ENCODE data around the gene CHIT1. TPM values are rescaled to one million over a fixed set of nuclear protein-coding genes. Genes with fewer than 3 reads are reported as not detected.

Gene CHIT1
- 1 to 10 TPM in 1 of 4 donors, under 1 TPM in 1, not detected in 2; 0.67 to 4.1 TPM for total RNA-seq

- TF ChIP-seq CTCF (IDR thresholded peaks at IDR 0.05) (no peak), POLR2A (IDR thresholded peaks at IDR 0.05) (no peak)
- no peaks in the 10 kb centered on the region for H3K27me3 ChIP-seq
- H3K27ac ChIP-seq, result no peak within 1 kb of the TSS
- H3K36me3 ChIP-seq, result no peaks in the 10 kb centered on the region
- peaks cover 0 to 2% (median 0%) of the 10 kb centered on the region in 4 donors for H3K9me3 ChIP-seq
- H3K4me3 ChIP-seq, result no peak within 1 kb of the TSS
- no peaks in the 10 kb centered on the region for H3K4me1 ChIP-seq
- DNase-seq, result no peak
Observed at GRCh38 chr1:203229471-203230135, at the start of gene CHIT1. CHIT1 (minus strand) TSS chr1:203229673; CDS start chr1:203229636, 37 bp downstream.

DNA sequence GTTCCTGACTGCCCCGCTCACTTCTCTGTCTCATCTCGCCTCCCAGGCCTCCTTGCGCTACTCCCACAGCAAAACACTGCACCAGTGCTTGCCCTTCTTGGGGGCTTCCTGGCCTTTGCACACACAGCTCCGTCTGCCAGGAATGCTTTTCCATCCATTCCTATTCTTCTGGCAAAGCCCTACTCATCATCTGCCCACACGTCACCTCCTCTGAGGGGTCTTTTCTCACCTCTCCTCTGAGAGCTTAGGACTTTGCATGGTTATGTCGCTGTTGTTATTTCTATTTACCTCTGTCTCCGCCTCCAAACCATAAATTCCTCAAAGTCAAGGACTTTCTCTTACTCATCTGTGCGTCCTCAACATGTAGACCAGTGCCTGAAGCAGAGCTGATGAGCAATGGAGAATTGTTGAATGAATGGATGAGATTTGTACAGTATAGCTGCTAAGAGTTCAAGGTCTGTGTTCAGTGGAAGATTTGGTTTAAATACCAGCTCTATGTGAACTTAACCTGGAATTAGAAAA is 49.5 kb upstream of the CHIT1 start:
- Histone ChIP-seq H3K36me3 (no peaks in the 10 kb centered on the region), H3K4me1 (peaks cover 7 to 66% (median 21%) of the 10 kb centered on the region in 4 donors), H3K27me3 (no peaks in the 10 kb centered on the region), H3K27ac (peak overlapping the region; percentile 60 to 92 (median 76)), H3K4me3 (no peak overlapping the region), H3K9me3 (no peaks in the 10 kb centered on the region)
- TF ChIP-seq POLR2A (IDR thresholded peaks at IDR 0.05) (no peak), CTCF (IDR thresholded peaks at IDR 0.05) (no peak)
- DNase-seq, result no peak

DNA sequence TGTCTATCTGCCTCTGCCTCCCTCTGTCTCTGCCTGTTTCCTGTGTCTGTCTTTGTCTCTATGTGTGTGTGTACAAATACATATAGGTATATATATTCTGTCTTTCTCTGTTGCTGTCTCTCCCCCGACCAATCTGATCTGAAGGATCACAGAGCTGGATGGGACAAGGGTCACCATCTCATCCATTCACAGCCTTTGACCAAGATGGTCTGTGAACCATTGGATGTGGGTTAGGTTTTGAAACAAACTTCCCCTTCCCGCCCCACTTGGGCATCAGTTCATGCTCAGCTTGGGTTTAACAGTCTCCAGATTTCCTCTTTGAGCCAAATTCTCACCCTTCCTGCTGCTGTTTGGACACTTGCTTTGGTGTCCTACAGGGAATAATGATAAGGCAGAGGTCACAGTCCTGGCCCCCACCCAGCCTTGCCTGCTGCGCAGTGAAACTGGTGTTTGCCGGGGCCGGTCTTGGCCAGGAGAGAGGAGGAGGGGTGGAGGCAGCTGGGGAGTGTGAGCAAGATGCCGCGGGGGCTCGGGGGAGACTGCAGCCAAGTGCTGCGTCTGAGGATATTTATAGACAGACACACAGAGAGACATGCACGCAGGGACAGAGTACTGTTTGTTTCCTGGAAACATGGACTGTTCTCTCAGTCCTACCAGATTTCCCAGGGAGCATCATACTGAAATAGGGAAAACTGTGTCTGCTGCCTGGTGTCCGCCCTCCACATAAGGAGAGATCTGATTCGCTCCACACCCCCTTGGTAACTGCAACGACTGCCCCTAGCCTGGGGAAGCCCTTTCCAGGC is 48.8 kb upstream of the CHIT1 start:
- no peaks in the 10 kb centered on the region for H3K36me3 ChIP-seq
- H3K4me3 ChIP-seq, result no peak overlapping the region
- H3K27me3 ChIP-seq, result no peaks in the 10 kb centered on the region
- H3K4me1 ChIP-seq, result peaks cover 7 to 73% (median 22%) of the 10 kb centered on the region in 4 donors
- H3K27ac ChIP-seq, result peak overlapping the region; percentile 60 to 92 (median 76)
- H3K9me3 ChIP-seq, result no peaks in the 10 kb centered on the region
- DNase-seq, result peak; percentile 63 to 87 (median 73)
- peak in 1 of 2 donors; percentile 24 for TF ChIP-seq POLR2A (IDR thresholded peaks at IDR 0.05)
- TF ChIP-seq CTCF (IDR thresholded peaks at IDR 0.05), result no peak

GRCh38 chr1:203276916-203277545 is 47.6 kb upstream of the CHIT1 start:
- Histone ChIP-seq H3K9me3 (no peaks in the 10 kb centered on the region), H3K27me3 (no peaks in the 10 kb centered on the region), H3K4me3 (no peak overlapping the region), H3K36me3 (no peaks in the 10 kb centered on the region), H3K4me1 (peaks cover 3 to 70% (median 17%) of the 10 kb centered on the region in 4 donors), H3K27ac (peak overlapping the region; percentile 55 to 92 (median 76))
- TF ChIP-seq POLR2A (IDR thresholded peaks at IDR 0.05) (no peak), CTCF (IDR thresholded peaks at IDR 0.05) (no peak)
- peak in 1 of 3 donors; percentile 47 for DNase-seq

GRCh38 chr1:203276408-203276807 is 46.9 kb upstream of the CHIT1 start:
- Histone ChIP-seq H3K36me3 (no peaks in the 10 kb centered on the region), H3K4me3 (no peak overlapping the region), H3K9me3 (no peaks in the 10 kb centered on the region), H3K4me1 (peaks cover 3 to 66% (median 17%) of the 10 kb centered on the region in 4 donors), H3K27ac (peak overlapping the region in 3 of 4 donors; percentile 55 to 92 (median 83)), H3K27me3 (no peaks in the 10 kb centered on the region)
- TF ChIP-seq CTCF (IDR thresholded peaks at IDR 0.05), result no peak
- no peak for TF ChIP-seq POLR2A (IDR thresholded peaks at IDR 0.05)
- no peak for DNase-seq
